Measurements from ENCODE around the gene CLCNKA.

The CLCNKA gene

DNA sequence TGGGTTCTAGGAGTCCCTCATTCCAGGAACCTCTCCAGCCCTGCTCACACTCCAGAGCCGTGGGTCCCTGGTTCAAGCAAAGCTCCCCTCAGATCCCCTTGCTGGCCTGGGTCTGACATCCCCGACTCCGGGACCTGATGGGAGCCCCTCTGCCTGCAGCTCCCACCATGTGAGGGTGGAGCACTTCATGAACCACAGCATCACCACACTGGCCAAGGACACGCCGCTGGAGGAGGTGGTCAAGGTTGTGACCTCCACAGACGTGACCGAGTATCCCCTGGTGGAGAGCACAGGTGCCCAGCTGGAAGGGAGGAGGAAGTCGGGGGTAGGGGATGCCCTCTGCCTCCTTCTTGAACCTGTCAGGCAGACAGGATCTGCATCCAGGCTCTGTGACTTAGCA lies 9.7 kb downstream of the CLCNKA start:
- TF ChIP-seq SIN3A (IDR thresholded peaks at IDR 0.05; ENCODE audit: borderline replicate concordance, insufficient read depth, low read length) (no peak), FOXP2 (optimal IDR thresholded peaks at IDR 0.05; ENCODE audit: borderline replicate concordance, extremely low read depth, extremely low read length, insufficient read depth) (no peak), POLR2AphosphoS5 (IDR thresholded peaks at IDR 0.05; ENCODE audit: low read depth, low read length) (no peak), TAF1 (IDR thresholded peaks at IDR 0.05; ENCODE audit: borderline replicate concordance, insufficient read depth, low read length) (no peak)
- TF ChIP-seq, protein P1, sequence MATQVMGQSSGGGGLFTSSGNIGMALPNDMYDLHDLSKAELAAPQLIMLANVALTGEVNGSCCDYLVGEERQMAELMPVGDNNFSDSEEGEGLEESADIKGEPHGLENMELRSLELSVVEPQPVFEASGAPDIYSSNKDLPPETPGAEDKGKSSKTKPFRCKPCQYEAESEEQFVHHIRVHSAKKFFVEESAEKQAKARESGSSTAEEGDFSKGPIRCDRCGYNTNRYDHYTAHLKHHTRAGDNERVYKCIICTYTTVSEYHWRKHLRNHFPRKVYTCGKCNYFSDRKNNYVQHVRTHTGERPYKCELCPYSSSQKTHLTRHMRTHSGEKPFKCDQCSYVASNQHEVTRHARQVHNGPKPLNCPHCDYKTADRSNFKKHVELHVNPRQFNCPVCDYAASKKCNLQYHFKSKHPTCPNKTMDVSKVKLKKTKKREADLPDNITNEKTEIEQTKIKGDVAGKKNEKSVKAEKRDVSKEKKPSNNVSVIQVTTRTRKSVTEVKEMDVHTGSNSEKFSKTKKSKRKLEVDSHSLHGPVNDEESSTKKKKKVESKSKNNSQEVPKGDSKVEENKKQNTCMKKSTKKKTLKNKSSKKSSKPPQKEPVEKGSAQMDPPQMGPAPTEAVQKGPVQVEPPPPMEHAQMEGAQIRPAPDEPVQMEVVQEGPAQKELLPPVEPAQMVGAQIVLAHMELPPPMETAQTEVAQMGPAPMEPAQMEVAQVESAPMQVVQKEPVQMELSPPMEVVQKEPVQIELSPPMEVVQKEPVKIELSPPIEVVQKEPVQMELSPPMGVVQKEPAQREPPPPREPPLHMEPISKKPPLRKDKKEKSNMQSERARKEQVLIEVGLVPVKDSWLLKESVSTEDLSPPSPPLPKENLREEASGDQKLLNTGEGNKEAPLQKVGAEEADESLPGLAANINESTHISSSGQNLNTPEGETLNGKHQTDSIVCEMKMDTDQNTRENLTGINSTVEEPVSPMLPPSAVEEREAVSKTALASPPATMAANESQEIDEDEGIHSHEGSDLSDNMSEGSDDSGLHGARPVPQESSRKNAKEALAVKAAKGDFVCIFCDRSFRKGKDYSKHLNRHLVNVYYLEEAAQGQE (IDR thresholded peaks at IDR 0.05; ENCODE audit: insufficient read depth in 1 of 2, low read depth in 2 of 2, low read length in 2 of 2), result no peak

DNA sequence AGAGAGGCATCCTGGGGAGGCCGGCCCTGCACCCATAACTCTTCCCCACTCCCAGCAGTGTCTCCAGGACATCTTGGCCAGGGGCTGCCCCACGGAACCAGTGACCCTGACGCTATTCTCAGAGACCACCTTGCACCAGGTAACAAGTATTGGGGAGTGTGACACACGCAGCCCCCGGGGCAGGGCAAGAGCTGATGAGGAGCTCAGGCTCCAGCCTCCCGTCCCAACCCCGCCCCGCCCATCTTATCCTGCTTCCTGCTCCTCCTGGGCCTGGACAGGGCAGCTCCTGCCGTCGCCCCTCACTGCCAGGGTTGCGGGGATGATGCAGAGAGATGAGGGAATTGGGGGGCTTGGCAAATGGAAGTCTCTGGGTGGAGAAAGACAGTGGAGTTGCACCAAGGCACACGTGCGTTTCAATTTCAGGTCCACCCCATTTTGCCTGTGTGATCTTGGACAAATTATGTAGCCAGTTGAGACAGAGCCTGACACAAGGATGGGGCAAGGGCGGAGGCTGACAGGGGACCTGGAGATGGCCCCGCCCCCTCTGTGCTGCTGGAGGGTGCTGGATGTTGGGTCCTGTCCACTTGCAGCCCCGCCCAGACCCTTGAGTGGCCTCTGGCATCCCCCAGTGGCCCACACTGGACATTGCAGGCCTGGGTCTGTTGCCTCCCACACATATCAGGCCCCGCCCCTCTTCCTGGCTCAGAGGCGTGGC lies 10.7 kb downstream of the CLCNKA start:
- TF ChIP-seq TAF1 (IDR thresholded peaks at IDR 0.05; ENCODE audit: borderline replicate concordance, insufficient read depth, low read length) (no peak), FOXP2 (optimal IDR thresholded peaks at IDR 0.05; ENCODE audit: borderline replicate concordance, extremely low read depth, extremely low read length, insufficient read depth) (peak; percentile 63)
- TF ChIP-seq, protein P1 (IDR thresholded peaks at IDR 0.05; ENCODE audit: insufficient read depth in 1 of 2, low read depth in 2 of 2, low read length in 2 of 2), result no peak

DNA sequence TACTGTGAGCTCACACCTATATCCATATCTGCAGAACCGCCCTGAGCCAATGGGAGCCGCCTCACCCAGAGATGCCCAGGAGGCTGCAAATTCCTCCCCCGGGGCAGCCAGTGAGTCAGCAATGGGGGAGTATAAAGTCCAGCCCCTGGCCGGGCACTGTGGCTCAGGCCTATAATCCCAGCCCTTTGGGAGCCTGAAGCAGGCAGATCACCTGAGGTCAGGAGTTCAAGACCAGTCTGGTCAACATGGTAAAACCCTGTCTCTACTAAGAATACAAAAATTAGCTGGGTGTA lies 16.7 kb downstream of the CLCNKA start:
- TF ChIP-seq TAF1 (IDR thresholded peaks at IDR 0.05; ENCODE audit: borderline replicate concordance, insufficient read depth, low read length) (no peak), POLR2AphosphoS5 (IDR thresholded peaks at IDR 0.05; ENCODE audit: low read depth, low read length) (no peak), FOXP2 (optimal IDR thresholded peaks at IDR 0.05; ENCODE audit: borderline replicate concordance, extremely low read depth, extremely low read length, insufficient read depth) (no peak), SIN3A (IDR thresholded peaks at IDR 0.05; ENCODE audit: borderline replicate concordance, insufficient read depth, low read length) (no peak)
- TF ChIP-seq, protein P1 (IDR thresholded peaks at IDR 0.05; ENCODE audit: insufficient read depth in 1 of 2, low read depth in 2 of 2, low read length in 2 of 2), result no peak

DNA sequence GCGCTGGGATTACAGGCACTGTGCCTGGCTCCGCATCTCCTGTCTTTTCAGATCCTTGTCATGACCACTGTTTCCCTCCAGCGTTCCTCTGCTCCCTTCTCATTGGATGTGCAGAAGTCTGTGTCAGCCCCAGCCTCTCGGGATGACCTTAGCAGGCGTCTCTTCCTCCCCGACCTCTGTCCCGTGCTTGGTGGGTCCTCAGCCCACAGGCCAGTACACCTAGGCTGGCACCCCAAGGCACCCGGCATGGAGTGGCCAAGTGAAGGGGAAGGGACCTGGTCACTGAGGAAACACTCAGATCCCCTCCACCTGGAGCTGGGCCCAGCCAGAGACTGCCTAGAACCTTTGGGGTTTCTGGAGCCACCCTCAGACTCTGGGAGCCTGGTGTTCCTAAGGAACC lies 19.4 kb downstream of the CLCNKA start:
- TF ChIP-seq TAF1 (IDR thresholded peaks at IDR 0.05; ENCODE audit: borderline replicate concordance, insufficient read depth, low read length) (no peak), FOXP2 (optimal IDR thresholded peaks at IDR 0.05; ENCODE audit: borderline replicate concordance, extremely low read depth, extremely low read length, insufficient read depth) (no peak), SIN3A (IDR thresholded peaks at IDR 0.05; ENCODE audit: borderline replicate concordance, insufficient read depth, low read length) (no peak), POLR2AphosphoS5 (IDR thresholded peaks at IDR 0.05; ENCODE audit: low read depth, low read length) (no peak)
- TF ChIP-seq, protein P1 (IDR thresholded peaks at IDR 0.05; ENCODE audit: insufficient read depth in 1 of 2, low read depth in 2 of 2, low read length in 2 of 2), result no peak

DNA sequence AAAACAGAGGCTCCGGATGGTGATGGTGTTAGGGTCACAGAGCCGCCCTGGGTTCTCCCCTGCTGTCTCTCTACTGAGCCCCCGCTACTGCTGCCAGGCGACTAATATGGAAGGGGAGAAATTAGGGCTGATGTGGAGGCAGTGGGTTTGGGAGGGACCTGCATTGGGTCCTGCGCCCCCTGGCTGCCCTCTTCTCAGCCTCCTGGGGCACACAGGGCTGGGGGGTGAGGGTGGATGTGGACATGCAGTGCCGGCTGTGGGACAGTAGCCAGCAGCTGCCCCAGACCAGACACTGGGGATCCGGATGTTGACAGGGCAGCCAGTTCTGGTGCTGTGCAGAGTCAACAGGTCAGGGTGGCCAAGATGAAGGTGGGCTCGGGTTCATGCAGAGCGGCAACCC lies 20.3 kb downstream of the CLCNKA start:
- no peak for TF ChIP-seq TAF1 (IDR thresholded peaks at IDR 0.05; ENCODE audit: borderline replicate concordance, insufficient read depth, low read length)
- TF ChIP-seq SIN3A (IDR thresholded peaks at IDR 0.05; ENCODE audit: borderline replicate concordance, insufficient read depth, low read length), result no peak
